GM12873 (cell line): ENCODE data around the gene FOXO3.

ENCODE experiments used
- TF ChIP-seq, protein P1 (sequence below): IDR thresholded peaks from 2 replicates; pipeline ENCODE4 v1.5.1; 2012; ENCODE audit warnings: low read depth, mild to moderate bottlenecking, moderate library complexity, low read length, control low read depth; ENCODE audit not compliant: insufficient read depth; ENCODE audit errors: missing control alignments

The FOXO3 gene

DNA sequence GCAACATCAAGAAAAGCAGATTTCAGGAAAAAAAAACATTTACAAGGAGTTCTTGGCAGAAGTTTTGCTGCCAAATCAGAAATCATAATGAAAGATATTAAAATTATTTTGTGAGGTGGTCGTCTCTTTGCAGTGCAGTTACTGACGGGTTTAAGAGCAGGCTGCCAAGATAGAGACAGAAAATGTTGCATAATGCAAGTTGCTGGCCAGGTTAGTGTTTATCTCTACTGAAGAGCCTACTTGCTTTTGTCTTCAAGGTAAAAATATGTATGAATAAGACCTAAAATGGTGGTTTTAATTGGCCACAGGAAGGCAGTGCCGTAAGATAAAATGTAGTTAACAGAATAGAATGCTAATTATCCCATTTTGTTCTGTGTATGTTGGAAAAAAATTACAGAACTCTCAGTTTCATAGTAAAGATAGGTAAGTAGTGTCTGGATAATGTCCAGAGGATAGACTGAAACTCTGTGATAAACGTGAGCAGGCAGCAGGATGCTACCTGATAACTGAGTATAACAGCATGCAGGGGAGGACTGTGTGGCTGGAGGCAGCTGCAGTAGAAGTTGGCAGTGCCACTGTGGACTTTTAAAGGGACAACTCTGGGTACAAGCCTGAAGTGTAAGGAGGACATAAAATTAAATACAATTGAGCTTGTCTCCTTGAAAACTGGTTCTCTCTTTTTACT is 13.9 kb downstream of the FOXO3 start:
- TF ChIP-seq, protein P1, sequence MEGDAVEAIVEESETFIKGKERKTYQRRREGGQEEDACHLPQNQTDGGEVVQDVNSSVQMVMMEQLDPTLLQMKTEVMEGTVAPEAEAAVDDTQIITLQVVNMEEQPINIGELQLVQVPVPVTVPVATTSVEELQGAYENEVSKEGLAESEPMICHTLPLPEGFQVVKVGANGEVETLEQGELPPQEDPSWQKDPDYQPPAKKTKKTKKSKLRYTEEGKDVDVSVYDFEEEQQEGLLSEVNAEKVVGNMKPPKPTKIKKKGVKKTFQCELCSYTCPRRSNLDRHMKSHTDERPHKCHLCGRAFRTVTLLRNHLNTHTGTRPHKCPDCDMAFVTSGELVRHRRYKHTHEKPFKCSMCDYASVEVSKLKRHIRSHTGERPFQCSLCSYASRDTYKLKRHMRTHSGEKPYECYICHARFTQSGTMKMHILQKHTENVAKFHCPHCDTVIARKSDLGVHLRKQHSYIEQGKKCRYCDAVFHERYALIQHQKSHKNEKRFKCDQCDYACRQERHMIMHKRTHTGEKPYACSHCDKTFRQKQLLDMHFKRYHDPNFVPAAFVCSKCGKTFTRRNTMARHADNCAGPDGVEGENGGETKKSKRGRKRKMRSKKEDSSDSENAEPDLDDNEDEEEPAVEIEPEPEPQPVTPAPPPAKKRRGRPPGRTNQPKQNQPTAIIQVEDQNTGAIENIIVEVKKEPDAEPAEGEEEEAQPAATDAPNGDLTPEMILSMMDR, result no peak

DNA sequence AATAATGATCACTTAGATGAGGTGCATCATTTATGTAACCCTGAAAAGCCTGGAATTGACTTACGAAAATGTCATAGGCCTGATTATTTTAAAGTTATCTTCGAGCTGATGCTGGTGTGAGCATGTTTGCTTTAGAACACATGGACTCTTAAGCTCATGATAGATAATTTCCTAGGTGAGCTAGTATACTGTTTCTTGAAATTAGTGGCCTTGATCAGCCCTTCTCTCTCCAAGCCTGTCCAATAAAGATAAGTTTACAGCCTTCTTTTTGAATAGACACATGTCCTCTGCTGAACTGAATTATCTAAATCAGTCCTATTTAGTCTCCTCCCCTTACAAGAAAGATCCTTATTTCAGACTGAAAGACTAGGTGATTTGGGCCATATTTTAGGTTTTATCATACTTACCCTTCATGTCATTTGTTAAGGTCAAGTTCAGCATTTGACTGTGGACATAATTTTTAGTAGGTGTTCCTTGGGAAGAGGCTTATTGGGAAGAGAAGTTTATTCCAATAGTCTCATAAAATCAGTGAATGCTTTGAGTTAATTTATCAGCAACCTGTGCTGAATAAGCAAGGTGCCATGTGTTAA is 15.3 kb downstream of the FOXO3 start:
- TF ChIP-seq, protein P1, result no peak

DNA sequence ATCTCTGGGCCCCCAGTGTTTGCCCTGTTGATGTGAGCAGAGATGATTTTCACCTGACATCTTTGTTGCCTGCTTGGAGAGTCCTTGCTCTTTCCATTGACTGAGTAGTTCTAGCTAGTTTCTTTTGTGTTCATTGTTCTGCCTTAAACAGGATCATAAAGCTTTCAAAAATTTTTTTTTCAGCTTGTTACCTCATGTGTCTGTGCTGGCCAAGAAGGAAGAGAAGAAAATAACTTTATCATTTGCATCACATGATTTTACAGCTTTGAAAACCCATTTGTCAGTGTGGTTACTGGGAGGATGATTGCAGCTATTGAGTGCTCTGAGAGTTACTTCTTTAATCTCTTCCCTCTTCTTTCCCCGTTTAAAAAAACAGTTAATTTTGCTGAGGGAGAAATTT is 16.0 kb downstream of the FOXO3 start:
- TF ChIP-seq, protein P1, result no peak

DNA sequence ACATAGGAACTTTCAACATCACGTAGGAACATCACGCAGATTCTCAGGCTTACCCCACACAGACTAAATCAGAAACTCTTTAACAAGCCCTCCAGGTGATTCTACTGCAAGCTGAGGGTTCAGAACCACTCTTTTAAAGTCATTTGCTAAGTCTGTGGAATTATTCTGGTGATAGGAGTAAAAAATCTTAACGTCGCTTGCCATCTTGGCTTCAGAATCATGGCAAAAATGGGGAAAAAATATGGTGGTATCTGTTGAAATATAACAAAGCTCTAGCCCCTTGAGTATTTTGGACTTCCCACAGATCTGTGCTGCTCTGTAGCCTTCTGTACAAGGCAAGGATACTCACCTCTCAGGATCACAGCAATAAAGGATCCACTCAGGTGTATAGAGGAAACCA is 17.4 kb downstream of the FOXO3 start:
- TF ChIP-seq, protein P1, result no peak

DNA sequence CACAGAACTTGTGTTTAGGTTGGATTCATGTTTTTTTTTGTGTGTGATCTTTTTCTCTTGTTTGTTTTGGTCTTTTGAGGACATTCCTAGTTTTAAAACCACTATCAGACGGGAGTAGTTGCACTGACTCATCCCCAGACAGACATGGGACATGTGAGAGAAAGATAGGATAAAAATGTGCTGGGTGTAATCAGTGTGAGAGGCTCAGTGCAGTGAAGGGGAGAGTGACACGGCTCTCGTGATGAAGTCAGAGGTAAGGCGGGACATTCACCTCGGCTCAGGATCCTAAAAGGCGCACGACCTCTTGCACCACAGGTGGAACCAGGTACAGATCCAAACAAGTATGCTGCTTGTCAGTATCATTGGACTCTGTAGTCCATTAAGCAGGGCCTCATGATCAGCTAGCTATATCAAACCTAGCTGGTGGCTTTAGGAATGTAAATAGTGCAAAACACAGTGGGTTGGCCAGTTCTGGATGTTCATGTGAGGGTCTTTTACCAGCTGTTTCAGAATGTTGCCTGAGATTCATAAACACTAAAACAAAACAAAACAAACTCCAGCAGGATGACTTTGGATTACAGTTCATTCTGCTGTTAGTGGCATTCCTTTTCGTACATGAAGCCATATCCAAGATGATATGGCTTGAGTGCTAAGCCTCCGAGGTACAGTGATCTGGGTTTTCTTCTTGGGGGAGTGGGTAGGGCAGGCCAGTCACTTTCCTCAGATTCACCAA is 18.0 kb downstream of the FOXO3 start:
- TF ChIP-seq, protein P1, result no peak

DNA sequence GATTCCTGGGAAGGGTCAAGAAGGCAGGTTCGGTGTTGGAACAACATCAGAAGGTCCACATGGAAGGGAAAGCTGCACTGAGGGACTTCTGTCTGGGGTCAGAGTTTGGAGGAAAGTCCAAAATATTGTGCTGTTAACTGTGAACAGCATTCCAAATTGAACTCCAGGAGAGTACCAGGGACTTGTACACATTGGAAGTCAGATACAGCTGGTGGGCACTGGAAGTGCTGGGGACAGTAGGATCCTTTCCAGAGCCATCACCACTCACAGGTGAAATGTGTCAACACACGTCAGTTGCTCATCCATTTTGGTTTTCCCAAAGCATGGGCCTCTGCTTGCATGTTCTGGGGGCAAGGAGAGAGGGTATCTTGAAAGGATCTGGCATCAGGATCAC is 18.6 kb downstream of the FOXO3 start:
- TF ChIP-seq, protein P1, result no peak

DNA sequence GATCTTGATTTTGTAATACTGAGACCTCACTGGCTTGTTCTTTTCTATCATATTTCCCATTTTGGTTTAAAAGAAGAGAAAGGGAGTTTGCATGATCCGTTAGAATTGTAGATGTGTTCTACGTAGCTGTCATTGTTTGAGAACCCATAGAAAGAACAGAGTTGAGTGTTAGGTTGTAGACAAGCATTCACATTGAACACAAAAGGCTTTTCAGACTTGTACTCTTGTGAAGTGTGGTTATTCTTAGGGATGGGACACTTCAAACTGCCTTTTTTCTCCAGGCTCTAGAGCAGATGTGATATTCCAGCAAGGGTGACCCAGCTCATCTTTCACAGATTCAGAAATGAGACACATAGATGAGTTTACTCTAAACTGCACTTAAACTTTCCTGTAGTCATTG is 19.9 kb downstream of the FOXO3 start:
- TF ChIP-seq, protein P1, result no peak
